GM13977 (cell line): ENCODE data around the gene ATP8A2.

Experiments
- DNase-seq: peaks from one replicate; pipeline ENCODE4 v3.0.0; 2012; ENCODE audit warnings: low spot score
- in situ Hi-C: fragments of 300-500 bp; cut with MboI; formaldehyde crosslinking; loops from one replicate; pipeline ENCODE4 v1.12.0; 2022; ENCODE audit warnings: low sequenced_read_pairs, low pct_unique_long_range_greater_than_20kb, mixed read lengths, inconsistent platforms; ENCODE audit not compliant: unreplicated experiment
- TF ChIP-seq, protein P1 (sequence below): IDR thresholded peaks from 2 replicates; pipeline ENCODE4 v1.5.1; 2012; ENCODE audit warnings: mild to moderate bottlenecking, control low read depth; ENCODE audit not compliant: insufficient read depth; ENCODE audit errors: extremely low read depth, missing control alignments

The ATP8A2 gene

DNA sequence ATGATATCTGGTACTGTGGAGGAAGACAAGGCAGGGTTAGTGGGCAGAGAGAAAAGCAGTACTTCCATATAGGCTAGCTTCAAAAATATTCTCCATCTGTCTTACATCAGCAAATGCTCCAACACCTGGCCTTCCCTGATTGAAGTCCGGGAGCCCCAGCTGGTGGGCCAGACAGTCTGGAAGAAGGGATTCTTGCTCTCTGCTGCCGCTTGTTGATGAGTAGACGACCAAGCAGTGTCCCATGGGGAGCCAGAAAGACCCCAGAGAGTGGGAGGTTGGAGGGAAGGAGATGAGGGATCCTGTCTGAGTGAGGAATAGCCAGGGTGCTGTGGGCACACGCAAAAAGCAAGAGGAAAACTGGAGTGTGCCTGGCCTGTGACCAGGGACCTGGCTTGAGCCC is 95.1 kb downstream of the ATP8A2 start:
- DNase-seq, result no peak
- TF ChIP-seq, protein P1, sequence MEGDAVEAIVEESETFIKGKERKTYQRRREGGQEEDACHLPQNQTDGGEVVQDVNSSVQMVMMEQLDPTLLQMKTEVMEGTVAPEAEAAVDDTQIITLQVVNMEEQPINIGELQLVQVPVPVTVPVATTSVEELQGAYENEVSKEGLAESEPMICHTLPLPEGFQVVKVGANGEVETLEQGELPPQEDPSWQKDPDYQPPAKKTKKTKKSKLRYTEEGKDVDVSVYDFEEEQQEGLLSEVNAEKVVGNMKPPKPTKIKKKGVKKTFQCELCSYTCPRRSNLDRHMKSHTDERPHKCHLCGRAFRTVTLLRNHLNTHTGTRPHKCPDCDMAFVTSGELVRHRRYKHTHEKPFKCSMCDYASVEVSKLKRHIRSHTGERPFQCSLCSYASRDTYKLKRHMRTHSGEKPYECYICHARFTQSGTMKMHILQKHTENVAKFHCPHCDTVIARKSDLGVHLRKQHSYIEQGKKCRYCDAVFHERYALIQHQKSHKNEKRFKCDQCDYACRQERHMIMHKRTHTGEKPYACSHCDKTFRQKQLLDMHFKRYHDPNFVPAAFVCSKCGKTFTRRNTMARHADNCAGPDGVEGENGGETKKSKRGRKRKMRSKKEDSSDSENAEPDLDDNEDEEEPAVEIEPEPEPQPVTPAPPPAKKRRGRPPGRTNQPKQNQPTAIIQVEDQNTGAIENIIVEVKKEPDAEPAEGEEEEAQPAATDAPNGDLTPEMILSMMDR, result no peak
- in situ Hi-C loops, result no loop called here

DNA sequence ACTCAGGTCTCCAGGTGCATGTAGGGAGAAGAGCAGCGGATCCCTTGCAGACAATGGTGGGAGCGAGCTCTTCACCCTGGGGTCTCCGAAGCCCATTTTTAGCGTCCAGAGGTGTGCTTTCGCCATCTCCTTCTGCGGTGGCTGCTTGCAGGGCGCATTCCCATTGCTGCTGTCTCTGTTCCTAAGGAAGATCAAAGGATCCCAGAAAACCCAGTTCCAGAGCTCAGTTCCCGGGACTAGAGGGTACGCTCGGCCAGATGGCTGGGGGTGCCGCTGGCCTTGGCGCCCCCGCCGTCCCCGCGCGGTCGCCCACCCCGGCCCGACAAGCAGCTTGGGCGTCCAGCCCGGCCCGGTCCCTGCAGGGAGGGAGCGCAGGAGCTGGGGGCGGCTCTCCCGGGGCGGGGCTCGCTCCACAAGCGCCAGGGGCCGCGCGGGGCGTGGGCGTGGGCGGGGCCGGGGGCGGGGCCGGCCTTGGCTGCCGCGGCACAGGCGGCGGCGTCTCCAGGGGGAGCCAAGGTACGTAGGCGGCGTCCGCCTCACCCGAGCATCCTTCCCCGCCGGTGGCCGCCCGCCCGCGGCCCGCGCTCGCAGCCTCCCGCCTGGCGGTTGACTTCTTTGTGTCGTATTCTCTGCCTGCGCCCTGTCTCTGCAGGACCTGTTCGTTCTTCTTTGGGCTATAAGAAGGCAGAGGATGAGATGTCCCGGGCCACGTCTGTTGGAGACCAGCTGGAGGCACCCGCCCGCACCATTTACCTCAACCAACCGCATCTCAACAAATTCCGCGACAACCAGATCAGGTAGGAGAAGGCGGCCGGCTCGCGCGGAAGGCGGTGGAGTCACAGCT is 96.8 kb downstream of the ATP8A2 start:
- TF ChIP-seq, protein P1, result no peak
- in situ Hi-C loops, result no loop called here
- peak; percentile 66 for DNase-seq

DNA sequence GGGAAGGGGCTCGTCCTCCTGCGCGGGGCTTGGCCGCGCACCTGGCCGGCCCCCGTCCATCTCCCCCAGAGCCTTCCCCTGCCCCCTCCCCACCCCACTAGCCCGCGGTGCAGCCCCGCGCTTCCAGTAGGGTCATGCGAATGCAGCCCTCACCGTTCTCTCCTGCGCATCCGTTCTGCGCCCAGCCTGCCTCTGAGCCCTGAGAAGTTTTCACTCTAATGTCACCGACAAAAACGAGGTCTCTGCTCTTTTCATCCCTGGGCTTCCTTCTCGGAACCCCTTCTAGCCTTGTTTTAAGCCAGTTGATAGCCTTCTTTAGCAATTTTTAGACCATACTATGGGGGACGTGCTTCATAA is 97.4 kb downstream of the ATP8A2 start:
- no peak for DNase-seq
- in situ Hi-C loops, result no loop called here
- TF ChIP-seq, protein P1, result no peak

DNA sequence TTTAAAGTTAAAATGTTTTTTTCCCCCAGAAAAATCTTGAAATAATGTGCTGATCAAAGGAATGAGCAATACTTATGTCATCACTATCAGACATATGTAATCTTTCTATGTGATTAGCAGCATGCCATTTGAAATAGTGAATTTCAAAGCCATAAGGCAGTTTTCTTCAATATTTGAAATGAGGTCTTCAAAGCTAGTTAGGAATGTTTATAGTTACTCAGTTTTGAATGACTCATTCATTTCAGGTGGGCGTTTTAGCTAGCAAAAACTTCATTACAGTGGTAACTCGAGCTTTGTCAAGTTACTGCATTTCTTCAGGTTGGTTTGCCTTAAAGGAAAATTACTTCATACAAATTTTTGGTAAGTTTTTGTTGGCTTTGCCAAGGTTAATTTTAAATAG is 102.1 kb downstream of the ATP8A2 start:
- TF ChIP-seq, protein P1, result no peak
- DNase-seq, result no peak
- in situ Hi-C loops, result no loop called here

DNA sequence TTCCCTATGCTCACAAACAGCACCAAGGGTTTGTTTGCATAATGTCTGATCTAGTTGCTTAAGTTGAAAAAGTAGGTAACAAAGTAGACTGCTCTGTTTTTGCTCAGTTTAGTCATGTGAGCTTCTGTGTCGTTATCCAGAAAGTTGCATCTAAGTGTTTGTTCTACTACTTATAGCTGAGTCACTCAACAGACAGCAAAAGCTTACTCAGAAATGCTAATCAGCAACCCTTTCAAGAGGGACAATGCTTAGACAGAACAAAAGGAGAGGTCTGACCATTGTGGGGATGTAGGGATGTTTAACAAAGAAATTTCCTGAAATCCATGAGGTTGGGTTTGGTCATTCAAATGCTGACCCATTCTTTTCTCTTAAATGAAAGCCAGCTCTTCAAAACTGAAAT is 106.4 kb downstream of the ATP8A2 start:
- in situ Hi-C loops, result no loop called here
- no peak for DNase-seq
- TF ChIP-seq, protein P1, result no peak

DNA sequence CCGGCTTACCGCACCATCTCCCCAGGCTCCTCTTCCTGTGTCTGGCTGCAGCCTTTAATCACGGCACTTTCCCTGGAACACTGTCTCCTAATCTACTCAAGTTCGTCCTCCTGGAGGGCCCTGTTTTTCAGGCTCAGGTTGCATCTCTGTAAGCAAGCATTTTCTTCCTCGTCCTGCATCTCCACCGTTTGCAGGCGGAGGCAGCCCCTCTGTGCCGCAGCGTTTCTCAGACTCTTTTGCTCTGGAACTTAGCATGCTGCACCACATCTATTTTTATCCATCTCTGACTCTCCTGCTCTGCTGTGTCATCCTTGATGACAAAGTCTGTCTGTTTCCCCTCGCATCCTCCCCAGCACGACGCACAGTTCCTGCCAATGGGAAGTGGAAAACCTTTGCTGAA is 117.5 kb downstream of the ATP8A2 start:
- TF ChIP-seq, protein P1, result no peak

DNA sequence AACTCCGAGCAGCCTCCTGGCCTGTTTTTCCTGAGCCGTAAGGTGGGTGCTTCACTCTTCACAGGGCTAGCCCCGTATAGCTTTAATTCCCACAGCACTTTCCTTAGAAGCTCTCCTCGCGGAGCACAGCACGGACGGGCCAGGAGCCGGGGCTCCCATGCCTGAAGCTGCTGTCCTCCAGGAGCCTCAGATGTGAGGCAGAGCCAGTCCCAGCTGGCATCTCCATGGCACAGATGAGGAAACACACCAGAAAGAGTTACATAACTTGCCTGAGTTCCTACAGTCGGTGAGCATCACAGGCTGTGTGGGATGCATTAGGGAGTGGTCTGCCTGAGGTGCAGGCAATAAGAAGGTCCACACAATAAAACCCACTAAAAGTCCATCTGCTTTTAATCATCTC is 118.5 kb downstream of the ATP8A2 start:
- in situ Hi-C loops, result no loop called here
- no peak for DNase-seq
- TF ChIP-seq, protein P1, result no peak

More for the DNA sequence above, 117.5 kb downstream of the ATP8A2 start:
- in situ Hi-C loops, result no loop called here
- no peak for DNase-seq
